ENCODE data around the gene SBK1. TPM values are rescaled to one million over a fixed set of nuclear protein-coding genes. Genes with fewer than 3 reads are reported as not detected.

Gene SBK1
- total and polyA plus RNA-seq, 10 of the 15 experiments (the other 5 are each of a cell fraction or from before 2014, with no cell fraction given) = 0.04 to 0.26 (median 0.06) TPM; not detected in 4

DNA sequence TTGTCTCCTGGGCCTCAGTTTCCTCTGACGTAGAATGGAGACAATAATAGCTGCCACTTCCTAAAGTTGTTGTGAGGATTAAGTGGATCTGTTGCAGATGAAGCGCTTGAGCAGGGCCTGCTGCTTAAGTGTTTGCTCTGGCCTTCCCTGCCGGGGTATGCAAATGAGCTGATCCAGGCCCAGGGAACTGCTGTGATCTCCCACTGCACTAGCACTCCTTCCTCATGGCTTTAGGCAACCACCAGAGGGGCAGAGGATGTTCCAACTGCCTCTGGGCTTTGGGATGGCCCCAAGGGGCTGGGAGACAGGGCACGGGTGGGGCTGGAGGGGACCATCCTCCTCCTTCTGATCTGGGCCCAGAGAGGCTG lies 6.2 kb downstream of the SBK1 start:
- H3K27ac ChIP-seq (ENCODE audit: control insufficient read depth, insufficient read depth) = no peak overlapping the region
- H3K4me3 ChIP-seq = no peak overlapping the region
- no TSS peak for BruUV-seq (replicated peaks)
- no peak overlapping the region for H3K9ac ChIP-seq (ENCODE audit: control insufficient read depth, insufficient read depth, low read length)
- DNase-seq (ENCODE audit: low read depth, low spot score) (no peak), FAIRE-seq (no peak), ATAC-seq (no peak)
- CTCF ChIA-PET = no interaction called here
- H3K36me3 ChIP-seq (ENCODE audit: control insufficient read depth in 2 of 2, insufficient read depth in 2 of 2, low read length in 1 of 2) = no peaks in the 10 kb centered on the region
- H3K27me3 ChIP-seq (replicated peaks in 1 of 2; ENCODE audit: control insufficient read depth in 2 of 2, insufficient read depth in 2 of 2, low read length in 1 of 2) = peaks cover 2 to 6% of the 10 kb centered on the region in 2 experiments; a peak in 2 of 4 replicates
- H3K9me3 ChIP-seq (replicated peaks; ENCODE audit: control insufficient read depth, insufficient read depth, low read length) = no peaks in the 10 kb centered on the region
- TF ChIP-seq HCFC1 (IDR thresholded peaks at IDR 0.05; ENCODE audit: low read length) (no peak), POLR2AphosphoS2 (IDR thresholded peaks at IDR 0.05; ENCODE audit: low read depth, low read length) (no peak), GABPA (IDR thresholded peaks at IDR 0.05; ENCODE audit: low read depth) (no peak), SIX5 (IDR thresholded peaks at IDR 0.05; ENCODE audit: low read depth, low read length, severe bottlenecking) (no peak), NR2C2 (IDR thresholded peaks at IDR 0.05; ENCODE audit: borderline replicate concordance, control insufficient read depth, insufficient read length, low read depth) (no peak), JUNB (IDR thresholded peaks at IDR 0.05) (no peak), EP300 (IDR thresholded peaks at IDR 0.05; ENCODE audit: borderline replicate concordance in 1 of 2, control insufficient read depth in 1 of 2, low read depth in 2 of 2, low read length in 2 of 2) (no peak), CHD1 (IDR thresholded peaks at IDR 0.05; ENCODE audit: low read depth, low read length) (no peak), EZH2 (IDR thresholded peaks at IDR 0.05; ENCODE audit: borderline replicate concordance, control insufficient read depth, low read depth, low read length) (no peak)
- TF ChIP-seq, protein P1, sequence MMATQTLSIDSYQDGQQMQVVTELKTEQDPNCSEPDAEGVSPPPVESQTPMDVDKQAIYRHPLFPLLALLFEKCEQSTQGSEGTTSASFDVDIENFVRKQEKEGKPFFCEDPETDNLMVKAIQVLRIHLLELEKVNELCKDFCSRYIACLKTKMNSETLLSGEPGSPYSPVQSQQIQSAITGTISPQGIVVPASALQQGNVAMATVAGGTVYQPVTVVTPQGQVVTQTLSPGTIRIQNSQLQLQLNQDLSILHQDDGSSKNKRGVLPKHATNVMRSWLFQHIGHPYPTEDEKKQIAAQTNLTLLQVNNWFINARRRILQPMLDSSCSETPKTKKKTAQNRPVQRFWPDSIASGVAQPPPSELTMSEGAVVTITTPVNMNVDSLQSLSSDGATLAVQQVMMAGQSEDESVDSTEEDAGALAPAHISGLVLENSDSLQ (IDR thresholded peaks at IDR 0.05) = no peak
- H3K4me1 ChIP-seq (ENCODE audit: control insufficient read depth, insufficient read depth, low read length) = no peaks in the 10 kb centered on the region
- SMC1A ChIA-PET (ENCODE audit: uncharacterized antibody, unreplicated experiment) = no interaction called here
- POLR2A ChIA-PET = no interaction called here
- intact Hi-C loops (cut with micrococcal nuclease; ENCODE audit: unreplicated experiment) (no loop called here), in situ Hi-C loops (cut with MboI) (no loop called here)
- no peak overlapping the region for H2AFZ ChIP-seq (ENCODE audit: control insufficient read depth, low read depth, low read length)
- no peaks in the 10 kb centered on the region for H4K20me1 ChIP-seq (ENCODE audit: control insufficient read depth, insufficient read depth)
- no peak overlapping the region for H3K4me2 ChIP-seq (ENCODE audit: control insufficient read depth, insufficient read depth)
- RAD21 ChIA-PET (ENCODE audit: unreplicated experiment) = no interaction called here
- no peaks in the 10 kb centered on the region for H3K79me2 ChIP-seq (ENCODE audit: control insufficient read depth, insufficient read depth, low read length)
- 57% methylated on average over 4 of the region's 4 CpGs for WGBS (ENCODE audit: insufficient coverage, insufficient replicate concordance, low lambda C conversion rate, missing lambda C conversion rate)

Measured in GM12878 (cell line).